GM21529 (cell line): ENCODE data around the gene DNAH9.

Source experiments
- ATAC-seq: cut with Tn5 transposase; IDR thresholded peaks from one replicate; pipeline ENCODE4 v1.9.1; 2021; ENCODE audit not compliant: unreplicated experiment

DNAH9 gene

GRCh38 chr17:11589716-11590115, 8.6 kb upstream of the DNAH9 start:
- ATAC-seq, result no peak

- ATAC-seq, result no peak
Observed at GRCh38 chr17:11601661-11602060, 3.4 kb downstream of the DNAH9 start.

GRCh38 chr17:11608396-11608795, 10.1 kb downstream of the DNAH9 start:
- no peak for ATAC-seq

- no peak for ATAC-seq
Observed at GRCh38 chr17:11610999-11611566, 12.8 kb downstream of the DNAH9 start.

- ATAC-seq, result no peak
Observed at GRCh38 chr17:11612956-11613355, 14.7 kb downstream of the DNAH9 start.

- ATAC-seq, result no peak
Observed at GRCh38 chr17:11618861-11619566, 20.7 kb downstream of the DNAH9 start.

- no peak for ATAC-seq
Observed at GRCh38 chr17:11622492-11622891, 24.2 kb downstream of the DNAH9 start.

- ATAC-seq, result no peak
Observed at GRCh38 chr17:11624976-11625375, 26.7 kb downstream of the DNAH9 start.

- ATAC-seq, result no peak
Observed at GRCh38 chr17:11625878-11626277, 27.6 kb downstream of the DNAH9 start.

GRCh38 chr17:11627301-11627940, 29.2 kb downstream of the DNAH9 start:
- ATAC-seq, result no peak

GRCh38 chr17:11628374-11628773, 30.1 kb downstream of the DNAH9 start:
- no peak for ATAC-seq

- ATAC-seq, result no peak
Observed at GRCh38 chr17:11628831-11629230, 30.6 kb downstream of the DNAH9 start.

GRCh38 chr17:11636771-11637170, 38.5 kb downstream of the DNAH9 start:
- ATAC-seq, result no peak

- ATAC-seq, result no peak
Observed at GRCh38 chr17:11637796-11638195, 39.5 kb downstream of the DNAH9 start.

- ATAC-seq, result no peak
Observed at GRCh38 chr17:11638700-11639265, 40.5 kb downstream of the DNAH9 start.

GRCh38 chr17:11639736-11640462, 41.6 kb downstream of the DNAH9 start:
- no peak for ATAC-seq

GRCh38 chr17:11640463-11640814, 42.2 kb downstream of the DNAH9 start:
- no peak for ATAC-seq

GRCh38 chr17:11641521-11642275, 43.4 kb downstream of the DNAH9 start:
- no peak for ATAC-seq

- no peak for ATAC-seq
Observed at GRCh38 chr17:11642655-11643054, 44.4 kb downstream of the DNAH9 start.

- no peak for ATAC-seq
Observed at GRCh38 chr17:11643851-11644250, 45.6 kb downstream of the DNAH9 start.
